ENCODE measurements around the gene PSME1. TPM values are rescaled to one million over a fixed set of nuclear protein-coding genes. Genes with fewer than 3 reads are reported as not detected.

Gene PSME1
- total RNA-seq, 2 donors from 2014 or later, result 61.2 to 84.5 TPM

DNA sequence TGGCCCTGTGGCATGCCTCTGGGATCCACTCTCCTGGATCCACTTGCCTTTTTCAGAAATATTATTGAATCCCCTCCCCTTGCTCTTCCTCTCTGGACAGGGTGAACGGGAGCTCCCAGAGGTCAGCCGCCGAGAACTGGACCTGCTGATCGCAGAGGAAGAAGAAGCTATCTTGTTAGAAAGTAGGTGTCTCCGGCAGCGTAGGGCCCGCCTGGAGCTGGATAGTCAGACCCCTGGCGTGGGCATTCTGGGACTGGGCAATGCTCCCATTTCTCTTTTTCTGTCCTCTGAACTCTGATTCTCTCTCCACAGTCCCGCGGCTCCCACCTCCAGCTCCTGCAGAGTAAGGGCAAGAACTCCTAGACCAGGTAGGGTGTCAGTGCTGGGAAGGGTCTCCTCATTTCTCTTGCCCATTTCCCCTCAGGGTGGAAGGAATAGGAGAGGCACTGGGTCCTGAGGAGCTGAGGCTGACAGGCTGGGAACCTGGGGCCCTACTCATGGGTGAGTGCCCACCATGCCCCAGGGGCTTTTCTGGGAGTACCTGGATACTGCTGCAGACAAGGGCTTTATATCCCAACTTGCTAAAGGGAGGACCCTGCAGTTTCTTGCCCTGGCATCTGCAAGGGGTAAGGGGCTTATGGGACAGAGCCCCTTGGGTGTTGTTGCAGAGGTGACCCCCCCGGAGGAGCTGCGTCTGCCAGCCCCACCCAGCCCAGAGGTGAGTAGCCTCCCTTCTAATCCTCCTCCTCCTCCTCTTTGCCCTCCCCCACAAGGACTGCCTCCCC lies 41.2 kb downstream of the PSME1 start:
- Histone ChIP-seq H3K9me3 (no peaks in the 10 kb centered on the region), H3K4me1 (ENCODE audit: control insufficient read depth in 1 of 2, low read depth in 2 of 2) (peaks cover 0 to 4% of the 10 kb centered on the region in 2 donors), H3K27me3 (replicated peaks; ENCODE audit: insufficient read depth) (no peaks in the 10 kb centered on the region), H3K4me3 (no peak overlapping the region), H3K27ac (no peak overlapping the region), H3K36me3 (peaks cover 18% of the 10 kb centered on the region)
- ATAC-seq (ENCODE audit: insufficient number of reproducible peaks, low FRiP score, low read depth) (no peak), DNase-seq (ENCODE audit: low spot score) (no peak)
- TF ChIP-seq, protein P1, sequence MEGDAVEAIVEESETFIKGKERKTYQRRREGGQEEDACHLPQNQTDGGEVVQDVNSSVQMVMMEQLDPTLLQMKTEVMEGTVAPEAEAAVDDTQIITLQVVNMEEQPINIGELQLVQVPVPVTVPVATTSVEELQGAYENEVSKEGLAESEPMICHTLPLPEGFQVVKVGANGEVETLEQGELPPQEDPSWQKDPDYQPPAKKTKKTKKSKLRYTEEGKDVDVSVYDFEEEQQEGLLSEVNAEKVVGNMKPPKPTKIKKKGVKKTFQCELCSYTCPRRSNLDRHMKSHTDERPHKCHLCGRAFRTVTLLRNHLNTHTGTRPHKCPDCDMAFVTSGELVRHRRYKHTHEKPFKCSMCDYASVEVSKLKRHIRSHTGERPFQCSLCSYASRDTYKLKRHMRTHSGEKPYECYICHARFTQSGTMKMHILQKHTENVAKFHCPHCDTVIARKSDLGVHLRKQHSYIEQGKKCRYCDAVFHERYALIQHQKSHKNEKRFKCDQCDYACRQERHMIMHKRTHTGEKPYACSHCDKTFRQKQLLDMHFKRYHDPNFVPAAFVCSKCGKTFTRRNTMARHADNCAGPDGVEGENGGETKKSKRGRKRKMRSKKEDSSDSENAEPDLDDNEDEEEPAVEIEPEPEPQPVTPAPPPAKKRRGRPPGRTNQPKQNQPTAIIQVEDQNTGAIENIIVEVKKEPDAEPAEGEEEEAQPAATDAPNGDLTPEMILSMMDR (IDR thresholded peaks at IDR 0.05), result no peak

DNA sequence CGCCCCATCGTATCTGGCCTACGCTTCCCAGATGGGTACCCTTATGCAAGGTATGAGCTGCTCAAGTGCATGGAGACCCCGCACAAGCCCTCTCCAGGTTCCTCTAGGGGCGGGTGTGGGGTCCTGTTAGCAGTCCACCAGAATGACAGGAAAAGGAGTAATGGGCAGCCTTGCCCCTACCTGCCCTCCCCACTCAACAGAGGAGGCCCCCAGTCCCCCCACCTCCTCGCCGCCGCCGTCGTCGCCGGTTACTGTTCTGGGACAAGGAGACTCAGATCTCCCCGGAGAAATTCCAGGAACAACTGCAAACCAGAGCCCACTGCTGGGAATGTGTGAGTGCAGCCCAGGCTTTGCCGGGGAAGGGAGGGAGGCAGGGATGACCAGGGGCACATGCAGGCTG lies 41.9 kb downstream of the PSME1 start:
- H3K36me3 ChIP-seq, result peaks cover 24% of the 10 kb centered on the region
- TF ChIP-seq, protein P1 (IDR thresholded peaks at IDR 0.05), result no peak
- no peak for DNase-seq (ENCODE audit: low spot score)
- ATAC-seq (ENCODE audit: insufficient number of reproducible peaks, low FRiP score, low read depth), result no peak
- no peaks in the 10 kb centered on the region for H3K4me1 ChIP-seq (ENCODE audit: control insufficient read depth in 1 of 2, low read depth in 2 of 2)
- no peaks in the 10 kb centered on the region for H3K9me3 ChIP-seq
- H3K27me3 ChIP-seq (replicated peaks; ENCODE audit: insufficient read depth), result no peaks in the 10 kb centered on the region
- no peak overlapping the region for H3K4me3 ChIP-seq
- H3K27ac ChIP-seq, result no peak overlapping the region

DNA sequence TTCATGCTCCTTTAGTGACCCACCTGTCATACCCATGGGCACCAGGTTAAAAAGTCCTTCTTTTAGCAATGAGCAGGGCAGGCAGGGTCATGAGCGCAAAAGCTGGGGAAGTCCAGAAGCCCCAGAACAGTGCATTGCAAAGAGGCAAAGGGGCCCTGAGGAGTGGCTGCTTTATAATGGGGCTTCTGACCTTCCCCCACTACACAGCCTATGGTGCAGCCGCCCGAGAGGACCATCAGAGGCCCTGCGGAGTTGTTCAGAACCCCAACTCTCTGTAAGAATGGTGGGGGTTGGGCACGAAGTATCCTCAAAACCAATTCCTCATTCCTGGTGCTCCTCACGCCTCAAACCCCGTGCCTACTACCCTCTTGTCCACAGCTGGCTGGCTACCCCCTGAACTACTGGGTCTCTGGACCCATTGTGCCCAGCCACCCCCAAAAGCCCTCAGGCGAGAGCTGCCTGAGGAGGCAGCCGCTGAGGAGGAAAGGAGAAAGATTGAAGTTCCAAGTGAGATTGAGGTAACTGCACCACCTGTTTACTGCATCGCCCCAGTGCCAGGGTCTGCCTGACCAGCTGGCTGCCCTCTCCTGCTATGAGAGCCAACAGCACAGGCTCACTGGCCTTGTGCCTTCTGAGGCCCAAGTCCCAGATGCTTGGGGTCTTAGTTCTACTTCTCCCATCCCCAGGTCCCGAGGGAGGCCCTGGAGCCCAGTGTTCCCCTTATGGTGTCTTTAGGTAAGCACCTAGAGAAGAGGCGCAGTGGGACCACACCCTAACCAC lies 42.6 kb downstream of the PSME1 start:
- ATAC-seq (ENCODE audit: insufficient number of reproducible peaks, low FRiP score, low read depth), result no peak
- Histone ChIP-seq H3K36me3 (peaks cover 31% of the 10 kb centered on the region), H3K27ac (no peak overlapping the region)

DNA sequence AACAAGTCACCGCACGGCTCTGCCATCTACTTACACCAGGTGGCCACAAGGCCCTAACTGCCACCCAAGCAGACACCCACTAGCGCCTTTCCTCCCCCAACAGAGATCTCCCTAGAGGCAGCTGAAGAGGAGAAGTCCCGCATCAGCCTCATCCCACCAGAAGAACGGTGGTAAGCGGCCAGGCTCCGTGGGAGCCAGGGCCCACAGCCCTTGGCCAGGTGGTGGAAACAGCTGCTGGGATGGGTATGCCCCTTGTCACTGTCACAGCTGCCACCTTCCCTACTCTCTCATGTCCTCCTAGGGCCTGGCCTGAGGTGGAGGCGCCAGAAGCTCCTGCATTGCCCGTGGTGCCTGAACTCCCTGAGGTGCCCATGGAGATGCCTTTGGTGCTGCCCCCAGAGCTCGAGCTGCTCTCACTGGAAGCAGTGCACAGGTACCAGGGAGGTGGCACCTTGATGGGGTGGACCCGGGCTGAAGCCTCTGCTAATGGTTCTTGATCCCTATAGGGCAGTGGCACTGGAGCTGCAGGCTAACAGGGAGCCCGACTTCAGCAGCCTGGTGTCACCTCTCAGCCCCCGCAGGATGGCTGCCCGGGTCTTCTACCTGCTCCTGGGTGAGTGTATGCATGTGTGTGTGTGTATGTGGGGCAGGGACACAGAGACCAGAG lies 43.4 kb downstream of the PSME1 start:
- TF ChIP-seq, protein P1 (IDR thresholded peaks at IDR 0.05), result no peak
- Histone ChIP-seq H3K36me3 (peaks cover 38% of the 10 kb centered on the region), H3K27me3 (replicated peaks; ENCODE audit: insufficient read depth) (no peaks in the 10 kb centered on the region), H3K27ac (peak overlapping the region; percentile 59 to 74), H3K4me3 (no peak overlapping the region), H3K9me3 (no peaks in the 10 kb centered on the region), H3K4me1 (ENCODE audit: control insufficient read depth in 1 of 2, low read depth in 2 of 2) (no peaks in the 10 kb centered on the region)
- DNase-seq (ENCODE audit: low spot score) (no peak), ATAC-seq (ENCODE audit: insufficient number of reproducible peaks, low FRiP score, low read depth) (no peak)

More for the DNA sequence above, 42.6 kb downstream of the PSME1 start:
- Histone ChIP-seq H3K4me3 (no peak overlapping the region), H3K4me1 (ENCODE audit: control insufficient read depth in 1 of 2, low read depth in 2 of 2) (no peaks in the 10 kb centered on the region), H3K9me3 (no peaks in the 10 kb centered on the region), H3K27me3 (replicated peaks; ENCODE audit: insufficient read depth) (no peaks in the 10 kb centered on the region)
- TF ChIP-seq, protein P1 (IDR thresholded peaks at IDR 0.05), result no peak
- no peak for DNase-seq (ENCODE audit: low spot score)
